ENCODE measurements around the gene ITIH2. TPM values are rescaled to one million over a fixed set of nuclear protein-coding genes. Genes with fewer than 3 reads are reported as not detected.
"Not testable (repeated sequence)": the region's sequence is repeated elsewhere in the genome, so short reads cannot be mapped to it uniquely, and the experiment has no call there.

Gene ITIH2
- total RNA-seq (not detected), polyA plus RNA-seq (not detected)
- long read RNA-seq, donor 1, result 0 reads
- long read RNA-seq, donor 2, result 0 reads
- long read RNA-seq, donor 3, partial matches to known transcripts, result 0 of 1 reads
- long read RNA-seq, donor 3, other reads (novel, unspliced or antisense), result 1 of 1 reads
- long read RNA-seq, donor 4, result 0 reads

- ATAC-seq, result no peak
These were observed at the start of gene ITIH2 for GRCh38 chr10:7703140-7703539. ITIH2 (plus strand) TSS chr10:7703316; CDS start chr10:7703435, 119 bp downstream.

GRCh38 chr10:7657079-7657478 is 46.0 kb upstream of the ITIH2 start:
- H3K4me3 ChIP-seq (ENCODE audit: low read length); H3K27me3 ChIP-seq (ENCODE audit: control insufficient read depth, insufficient read depth); H3K4me1 ChIP-seq (ENCODE audit: control insufficient read depth, insufficient read depth, low read length); DNase-seq; ATAC-seq; intact Hi-C loops (cut with DNase I); H3K27ac ChIP-seq (ENCODE audit: low read length); H3K9me3 ChIP-seq (ENCODE audit: control insufficient read depth, low read length): not testable (repeated sequence)
- WGBS, result 90% methylated on average over 11 of the region's 11 CpGs

More at GRCh38 chr10:7703140-7703539, at the start of gene ITIH2:
- DNase-seq, result no peak
- Histone ChIP-seq H3K4me1 (ENCODE audit: control insufficient read depth, insufficient read depth, low read length) (no peaks in the 10 kb centered on the region), H3K9me3 (ENCODE audit: control insufficient read depth, low read length) (no peaks in the 10 kb centered on the region), H3K4me3 (ENCODE audit: low read length) (no peak within 1 kb of the TSS), H3K27ac (ENCODE audit: low read length) (no peak within 1 kb of the TSS), H3K27me3 (ENCODE audit: control insufficient read depth, insufficient read depth) (no peaks in the 10 kb centered on the region)
- 56% methylated on average over 4 of the region's 4 CpGs for WGBS
- intact Hi-C loops (cut with DNase I), result no loop called here

GRCh38 chr10:7657552-7657951 is 45.6 kb upstream of the ITIH2 start:
- Histone ChIP-seq H3K27me3 (ENCODE audit: control insufficient read depth, insufficient read depth) (no peaks in the 10 kb centered on the region), H3K4me3 (ENCODE audit: low read length) (no peak overlapping the region), H3K4me1 (ENCODE audit: control insufficient read depth, insufficient read depth, low read length) (no peaks in the 10 kb centered on the region), H3K27ac (ENCODE audit: low read length) (no peak overlapping the region), H3K9me3 (ENCODE audit: control insufficient read depth, low read length) (no peaks in the 10 kb centered on the region)
- intact Hi-C loops (cut with DNase I), result no loop called here
- ATAC-seq (no peak), DNase-seq (no peak)
- WGBS, result 56% methylated on average over 2 of the region's 2 CpGs

GRCh38 chr10:7659560-7659959 is 43.6 kb upstream of the ITIH2 start:
- H3K27me3 ChIP-seq (ENCODE audit: control insufficient read depth, insufficient read depth), result no peaks in the 10 kb centered on the region
- intact Hi-C loops (cut with DNase I), result no loop called here
- no peak overlapping the region for H3K27ac ChIP-seq (ENCODE audit: low read length)
- no peak overlapping the region for H3K4me3 ChIP-seq (ENCODE audit: low read length)
- WGBS, result 70% methylated on average over 4 of the region's 4 CpGs
- H3K9me3 ChIP-seq (ENCODE audit: control insufficient read depth, low read length), result no peaks in the 10 kb centered on the region
- DNase-seq (no peak), ATAC-seq (no peak)
- H3K4me1 ChIP-seq (ENCODE audit: control insufficient read depth, insufficient read depth, low read length), result no peaks in the 10 kb centered on the region

- Histone ChIP-seq H3K27ac (ENCODE audit: low read length) (no peak overlapping the region), H3K4me3 (ENCODE audit: low read length) (no peak overlapping the region), H3K27me3 (ENCODE audit: control insufficient read depth, insufficient read depth) (no peaks in the 10 kb centered on the region), H3K9me3 (ENCODE audit: control insufficient read depth, low read length) (no peaks in the 10 kb centered on the region), H3K4me1 (ENCODE audit: control insufficient read depth, insufficient read depth, low read length) (peaks cover 2% of the 10 kb centered on the region)
- 79% methylated on average over 5 of the region's 5 CpGs for WGBS
- intact Hi-C loops (cut with DNase I), result no loop called here
- DNase-seq (no peak), ATAC-seq (no peak)
These were observed 40.6 kb upstream of the ITIH2 start for GRCh38 chr10:7662522-7662921.

GRCh38 chr10:7664707-7665106 is 38.4 kb upstream of the ITIH2 start:
- Histone ChIP-seq H3K4me1 (ENCODE audit: control insufficient read depth, insufficient read depth, low read length) (peaks cover 2% of the 10 kb centered on the region), H3K27ac (ENCODE audit: low read length) (no peak overlapping the region), H3K27me3 (ENCODE audit: control insufficient read depth, insufficient read depth) (no peaks in the 10 kb centered on the region), H3K4me3 (ENCODE audit: low read length) (no peak overlapping the region), H3K9me3 (ENCODE audit: control insufficient read depth, low read length) (no peaks in the 10 kb centered on the region)
- DNase-seq (no peak), ATAC-seq (no peak)
- intact Hi-C loops (cut with DNase I), result no loop called here
- 60% methylated on average over 2 of the region's 2 CpGs for WGBS

GRCh38 chr10:7665767-7666166 is 37.3 kb upstream of the ITIH2 start:
- ATAC-seq (no peak), DNase-seq (no peak)
- WGBS, result 7% methylated on average over 6 of the region's 6 CpGs
- Histone ChIP-seq H3K27ac (ENCODE audit: low read length) (no peak overlapping the region), H3K9me3 (ENCODE audit: control insufficient read depth, low read length) (no peaks in the 10 kb centered on the region), H3K4me3 (ENCODE audit: low read length) (peak overlapping the region; percentile 77), H3K27me3 (ENCODE audit: control insufficient read depth, insufficient read depth) (no peaks in the 10 kb centered on the region), H3K4me1 (ENCODE audit: control insufficient read depth, insufficient read depth, low read length) (peaks cover 2% of the 10 kb centered on the region)
- intact Hi-C loops (cut with DNase I), result no loop called here

GRCh38 chr10:7666253-7667023 is 36.7 kb upstream of the ITIH2 start, which contains the start of gene ITIH5:
ITIH5 (minus strand) TSS chr10:7666966; CDS start chr10:7666892, 74 bp downstream.
- Histone ChIP-seq H3K4me3 (ENCODE audit: low read length) (peak within 1 kb of the TSS; percentile 77), H3K27me3 (ENCODE audit: control insufficient read depth, insufficient read depth) (no peaks in the 10 kb centered on the region), H3K4me1 (ENCODE audit: control insufficient read depth, insufficient read depth, low read length) (peaks cover 2% of the 10 kb centered on the region), H3K9me3 (ENCODE audit: control insufficient read depth, low read length) (no peaks in the 10 kb centered on the region), H3K27ac (ENCODE audit: low read length) (no peak within 1 kb of the TSS)
- ATAC-seq (peak; percentile 57 to 60), DNase-seq (peak; percentile 15 to 60 (median 53))
- under 1% methylated on average over 54 of the region's 54 CpGs for WGBS
- intact Hi-C loops (cut with DNase I), result no loop called here

- ATAC-seq (peak; percentile 59 to 71), DNase-seq (peak in 2 of 3 donors; percentile 10 to 43)
- peaks cover 2% of the 10 kb centered on the region for H3K4me1 ChIP-seq (ENCODE audit: control insufficient read depth, insufficient read depth, low read length)
- H3K9me3 ChIP-seq (ENCODE audit: control insufficient read depth, low read length), result no peaks in the 10 kb centered on the region
- intact Hi-C loops (cut with DNase I), result no loop called here
- WGBS, result 3% methylated on average over 44 of the region's 44 CpGs
- H3K27me3 ChIP-seq (ENCODE audit: control insufficient read depth, insufficient read depth), result no peaks in the 10 kb centered on the region
- H3K27ac ChIP-seq (ENCODE audit: low read length), result no peak overlapping the region
- H3K4me3 ChIP-seq (ENCODE audit: low read length), result peak overlapping the region; percentile 77
These were observed 35.6 kb upstream of the ITIH2 start for GRCh38 chr10:7667262-7668141.

- Histone ChIP-seq H3K9me3 (ENCODE audit: control insufficient read depth, low read length) (no peaks in the 10 kb centered on the region), H3K27me3 (ENCODE audit: control insufficient read depth, insufficient read depth) (no peaks in the 10 kb centered on the region), H3K4me3 (ENCODE audit: low read length) (no peak overlapping the region), H3K4me1 (ENCODE audit: control insufficient read depth, insufficient read depth, low read length) (peaks cover 2% of the 10 kb centered on the region), H3K27ac (ENCODE audit: low read length) (no peak overlapping the region)
- no peak for DNase-seq
- WGBS, result 76% methylated on average over 3 of the region's 3 CpGs
- ATAC-seq, result no peak
- intact Hi-C loops (cut with DNase I), result no loop called here
These were observed 33.0 kb upstream of the ITIH2 start for GRCh38 chr10:7670157-7670556.

Data from right cardiac atrium (tissue), 5 donors.